OCI-LY1 (cell line): ENCODE results near the gene ENDOG.

Source experiments
- EZH2 ChIP-seq: fragments of 200-600 bp; sonication (generic), shearing (Covaris generic); IDR thresholded peaks from 2 replicates; pipeline ENCODE4 v1.8.0; 2017; ENCODE audit warnings: borderline replicate concordance, mixed run types, mild to moderate bottlenecking, antibody characterized with exemption, low read length, moderate library complexity, mixed read lengths
- TF ChIP-seq, protein P1 (sequence below): fragments of 200-600 bp; sonication (generic), shearing (Covaris generic); IDR thresholded peaks from 2 replicates; pipeline ENCODE4 v1.5.1; 2017; ENCODE audit warnings: mild to moderate bottlenecking, antibody characterized with exemption, low read length, moderate library complexity, mixed read lengths

DNA sequence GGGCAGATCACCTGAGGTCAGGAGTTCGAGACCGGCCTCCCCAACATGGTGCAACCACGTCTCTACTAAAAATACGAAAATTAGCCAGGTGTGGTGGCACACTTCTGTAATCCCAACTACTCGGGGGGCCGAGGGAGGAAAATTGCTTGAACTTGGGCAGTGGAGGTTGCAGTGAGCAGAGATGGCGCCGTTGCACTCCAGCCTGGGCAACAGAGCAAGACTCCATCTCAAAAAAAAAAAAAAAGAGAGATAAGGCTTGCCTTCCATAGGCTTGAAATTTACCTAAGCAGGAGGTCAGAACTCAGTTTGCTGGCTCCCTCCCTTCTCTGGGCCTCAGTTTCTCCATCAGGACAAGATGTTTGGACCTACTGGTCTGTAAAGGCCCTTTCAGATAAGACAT is 10.0 kb downstream of the ENDOG start:
- TF ChIP-seq, protein P1, sequence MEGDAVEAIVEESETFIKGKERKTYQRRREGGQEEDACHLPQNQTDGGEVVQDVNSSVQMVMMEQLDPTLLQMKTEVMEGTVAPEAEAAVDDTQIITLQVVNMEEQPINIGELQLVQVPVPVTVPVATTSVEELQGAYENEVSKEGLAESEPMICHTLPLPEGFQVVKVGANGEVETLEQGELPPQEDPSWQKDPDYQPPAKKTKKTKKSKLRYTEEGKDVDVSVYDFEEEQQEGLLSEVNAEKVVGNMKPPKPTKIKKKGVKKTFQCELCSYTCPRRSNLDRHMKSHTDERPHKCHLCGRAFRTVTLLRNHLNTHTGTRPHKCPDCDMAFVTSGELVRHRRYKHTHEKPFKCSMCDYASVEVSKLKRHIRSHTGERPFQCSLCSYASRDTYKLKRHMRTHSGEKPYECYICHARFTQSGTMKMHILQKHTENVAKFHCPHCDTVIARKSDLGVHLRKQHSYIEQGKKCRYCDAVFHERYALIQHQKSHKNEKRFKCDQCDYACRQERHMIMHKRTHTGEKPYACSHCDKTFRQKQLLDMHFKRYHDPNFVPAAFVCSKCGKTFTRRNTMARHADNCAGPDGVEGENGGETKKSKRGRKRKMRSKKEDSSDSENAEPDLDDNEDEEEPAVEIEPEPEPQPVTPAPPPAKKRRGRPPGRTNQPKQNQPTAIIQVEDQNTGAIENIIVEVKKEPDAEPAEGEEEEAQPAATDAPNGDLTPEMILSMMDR = peak; percentile 23; the same call in 1 of the 2 replicates
- no peak for TF ChIP-seq EZH2
